GM21529 (cell line): ENCODE measurements around the gene ST14.
"Not testable (repeated sequence)": the region's sequence is repeated elsewhere in the genome, so short reads cannot be mapped to it uniquely, and the experiment has no call there.

Source experiments
- ATAC-seq: cut with Tn5 transposase; IDR thresholded peaks from one replicate; pipeline ENCODE4 v1.9.1; 2021; ENCODE audit not compliant: unreplicated experiment

Gene ST14

DNA sequence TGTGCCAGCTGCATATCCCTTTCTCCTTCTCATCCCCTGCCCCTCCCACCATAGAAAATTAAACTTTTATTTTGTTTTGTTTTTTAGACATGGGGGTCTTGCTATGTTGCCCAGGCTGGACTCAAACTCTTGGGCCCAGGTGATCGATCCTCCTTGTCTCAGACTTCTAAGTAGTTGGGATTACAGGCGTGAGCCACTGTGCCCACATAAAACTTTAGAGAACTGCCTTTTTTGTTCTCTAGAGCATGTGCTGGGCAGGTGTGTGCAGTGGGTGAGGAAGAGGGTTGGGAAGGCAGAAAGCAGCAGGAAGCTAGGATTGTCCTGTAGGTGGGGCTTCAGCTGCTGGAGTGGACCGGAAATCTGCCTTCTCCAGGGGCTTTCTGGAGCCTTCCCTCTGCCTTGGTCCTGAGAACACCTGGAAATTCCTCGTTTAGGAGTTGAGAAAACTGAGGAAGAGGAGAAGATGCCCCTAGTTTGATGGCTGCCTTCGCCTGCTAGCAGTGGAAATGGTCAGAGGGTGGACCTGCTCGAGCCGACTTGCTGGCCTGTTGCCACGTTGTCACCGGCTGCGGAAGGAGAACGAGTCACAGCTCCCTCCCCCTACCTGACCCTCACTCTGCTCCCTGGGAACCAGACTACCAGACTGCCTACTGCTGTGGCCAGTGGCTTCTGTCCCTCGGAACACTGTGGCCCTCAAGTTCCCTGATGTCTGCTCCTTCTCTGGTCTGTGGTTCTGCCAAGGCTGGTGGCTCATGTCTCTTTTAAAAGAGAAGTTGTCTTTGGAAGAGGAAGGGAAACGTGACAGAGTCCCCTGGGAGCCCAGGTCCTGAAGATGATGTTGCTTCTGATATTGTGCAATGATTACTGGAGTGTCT, 4.0 kb downstream of the ST14 start:
- ATAC-seq: no peak

DNA sequence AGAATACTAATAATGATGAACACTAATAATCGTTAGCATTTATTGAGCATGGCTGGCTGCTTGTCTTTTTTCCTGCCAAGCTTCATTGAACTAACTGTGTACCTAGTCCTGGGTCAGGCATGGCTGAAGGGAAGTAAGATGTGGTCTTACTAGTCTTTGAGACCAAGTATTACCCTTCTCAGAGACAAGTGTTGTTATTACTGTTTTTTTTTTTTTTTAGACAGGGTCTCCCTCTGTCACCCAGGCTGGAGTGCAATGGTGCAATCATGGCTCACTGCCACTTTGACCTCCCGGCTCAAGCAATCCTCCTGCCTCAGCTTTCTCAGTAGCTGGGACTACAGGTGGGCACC, 4.6 kb downstream of the ST14 start:
- ATAC-seq: no peak

DNA sequence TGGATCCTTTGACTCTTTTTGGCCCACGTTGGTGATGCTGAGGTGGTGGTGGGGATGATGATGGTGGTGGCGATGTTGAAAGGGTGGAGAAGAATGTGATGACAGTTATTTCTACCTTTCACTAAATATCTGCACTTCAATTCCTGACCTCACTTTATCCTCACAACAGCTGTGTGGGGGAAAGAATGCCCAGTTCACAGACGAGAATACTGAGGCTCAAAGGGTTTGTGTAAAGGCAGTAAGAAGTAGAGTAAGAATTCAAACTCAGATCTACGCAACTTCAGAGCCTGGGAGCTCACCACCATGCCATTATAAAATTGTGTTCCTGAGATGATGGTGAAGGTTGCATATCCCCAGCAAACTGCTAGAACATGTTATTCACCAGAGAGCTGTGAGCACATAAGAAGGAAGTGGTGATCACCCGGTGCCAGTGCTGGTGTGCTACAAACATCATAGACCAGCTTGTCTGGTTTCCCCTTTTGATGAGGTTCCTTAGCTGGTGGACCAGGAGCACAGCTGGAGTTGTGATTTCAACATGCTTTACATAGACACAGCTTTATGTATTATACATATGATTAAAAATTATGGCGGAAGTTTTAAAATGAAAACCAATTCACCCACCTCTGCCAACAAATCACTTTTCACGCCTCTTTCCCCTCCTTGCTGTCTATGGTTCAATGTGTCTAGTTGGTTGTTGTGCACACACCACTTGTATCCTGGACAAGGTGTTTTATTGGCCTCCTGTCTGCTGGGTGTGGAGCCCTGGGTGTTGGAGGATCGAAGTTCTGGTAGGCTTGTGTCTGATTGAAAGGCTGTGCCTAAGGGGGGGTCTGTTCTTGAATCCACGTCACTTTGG, 6.2 kb downstream of the ST14 start:
- ATAC-seq: no peak

DNA sequence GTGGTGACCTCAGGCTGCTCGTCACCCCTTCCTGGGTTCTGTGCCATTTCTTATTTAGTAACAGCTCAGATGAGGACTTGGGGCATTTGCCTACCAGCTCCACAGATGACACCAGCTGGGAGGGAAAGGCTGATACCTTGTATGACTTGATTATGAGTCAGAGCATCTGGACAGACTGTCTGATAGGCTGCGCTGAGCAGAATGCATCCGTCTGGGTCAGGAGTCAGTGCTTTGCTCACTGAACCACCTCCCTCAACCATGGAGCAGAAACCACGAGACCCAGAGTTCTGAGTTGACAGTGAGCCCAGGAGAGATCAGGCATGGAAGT, 6.8 kb downstream of the ST14 start:
- ATAC-seq: peak; percentile 68

DNA sequence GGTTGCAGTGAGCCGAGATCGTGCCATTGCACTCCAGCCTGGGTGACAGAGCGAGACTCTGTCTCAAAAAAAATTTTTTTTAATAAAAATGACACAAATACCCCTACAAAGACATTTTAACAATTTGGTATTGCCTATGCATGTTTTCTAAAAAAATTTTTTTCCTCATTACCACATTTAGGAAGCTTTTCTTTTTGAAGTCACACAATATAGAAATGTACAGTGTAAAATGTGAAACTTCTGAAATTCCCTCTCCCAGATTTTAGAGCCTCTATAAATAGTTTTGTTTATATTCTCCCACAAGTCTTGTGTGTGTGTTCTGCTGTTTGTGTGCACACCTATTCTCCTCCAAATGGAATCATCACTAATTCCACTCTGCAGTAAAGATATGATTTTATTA, 7.6 kb downstream of the ST14 start:
- ATAC-seq: no peak

DNA sequence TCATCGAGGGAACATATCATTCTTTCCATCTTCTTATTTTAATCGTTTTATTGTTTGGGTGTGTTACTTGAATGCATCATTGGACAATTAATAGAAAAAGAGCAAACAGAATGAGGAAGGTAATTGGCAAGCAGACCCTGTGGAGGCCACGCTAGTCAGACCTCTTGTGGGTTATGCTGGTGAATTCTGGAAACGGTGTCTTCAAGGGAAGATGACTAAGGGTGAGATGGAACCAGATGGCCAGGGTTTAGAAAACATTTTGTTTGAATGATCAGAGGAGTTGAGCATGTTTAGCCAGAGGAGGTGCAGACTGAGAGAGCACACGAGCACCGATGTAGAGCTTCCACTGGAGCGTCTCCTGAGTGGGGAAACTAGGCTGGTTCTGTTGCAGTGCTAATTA, 8.5 kb downstream of the ST14 start:
- ATAC-seq: no peak

DNA sequence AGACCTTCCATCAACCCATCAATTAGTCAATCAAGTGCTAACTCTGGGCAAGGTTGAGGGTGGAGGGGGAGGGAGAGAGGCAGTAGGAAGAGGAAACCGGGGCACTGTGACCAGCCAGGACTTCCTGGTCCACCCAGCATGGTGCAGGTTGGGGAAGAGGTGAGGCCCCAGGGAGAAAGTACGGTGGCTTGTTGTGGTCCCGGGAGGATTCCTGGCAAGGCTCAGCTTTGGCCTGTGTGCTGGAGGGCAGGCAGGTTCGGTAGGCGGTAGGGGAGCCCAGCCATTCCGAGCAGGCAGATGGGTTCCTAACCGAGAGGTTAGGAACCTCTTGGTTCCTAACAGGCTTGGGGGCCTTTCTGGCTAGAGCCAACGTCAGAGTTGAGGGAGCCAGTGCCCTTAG, 10.8 kb downstream of the ST14 start:
- no peak for ATAC-seq

DNA sequence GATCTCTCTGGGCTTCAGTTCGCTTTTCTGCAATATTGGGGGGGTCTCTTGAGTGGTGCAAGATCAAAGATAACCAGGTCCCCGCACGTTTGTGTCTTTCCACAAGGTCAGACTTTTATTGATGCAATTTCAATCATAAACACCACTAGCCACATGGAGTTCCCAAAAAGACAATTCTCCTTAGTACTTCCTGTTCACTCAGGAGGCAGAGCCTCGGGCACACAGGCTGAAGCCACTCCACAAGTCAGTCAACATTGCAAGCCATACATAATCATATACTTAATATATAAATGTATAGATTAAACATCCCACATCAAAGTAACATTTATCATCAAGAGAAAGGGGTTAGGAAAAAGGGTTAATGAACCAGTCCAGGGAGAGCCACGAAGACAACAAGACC, 12.0 kb downstream of the ST14 start:
- no peak for ATAC-seq

DNA sequence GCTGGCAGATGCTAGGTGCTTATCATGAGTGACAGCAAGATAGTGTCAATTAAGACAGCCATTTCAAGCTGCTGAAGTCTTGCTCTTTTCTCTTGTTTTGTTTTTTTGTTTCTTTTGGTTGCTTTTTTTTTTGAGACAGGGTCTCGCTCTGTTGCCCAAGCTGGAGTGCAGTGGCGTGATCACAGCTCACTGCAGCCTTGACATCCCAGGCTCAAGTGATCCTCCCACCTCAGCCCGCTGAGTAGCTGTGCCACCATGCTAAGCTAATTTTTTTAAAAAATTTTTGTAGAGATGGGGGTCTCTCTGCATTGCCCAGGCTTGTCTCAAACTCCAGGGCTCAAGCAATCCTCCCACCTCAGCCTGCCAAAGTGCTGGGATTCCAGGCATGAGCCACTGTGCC, 12.4 kb downstream of the ST14 start:
- not testable (repeated sequence) for ATAC-seq

DNA sequence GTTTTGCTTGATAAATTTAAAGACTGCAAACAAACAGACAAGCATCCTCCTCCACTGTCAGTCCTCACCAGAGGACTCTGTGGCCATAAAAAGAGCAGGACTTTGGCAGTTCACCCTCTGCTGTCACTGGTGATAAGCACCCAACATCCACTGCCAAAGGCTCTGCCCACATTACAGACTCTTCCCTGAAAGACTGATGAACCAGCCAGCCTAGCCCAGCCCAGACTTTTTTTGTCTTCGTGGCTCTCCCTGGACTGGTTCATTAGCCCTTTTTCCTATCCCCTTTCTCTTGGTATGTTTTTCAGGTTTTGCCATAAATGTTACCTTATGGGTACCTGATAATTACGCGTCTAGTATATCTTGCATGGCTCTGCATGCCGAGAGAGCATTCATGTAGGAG, 15.1 kb downstream of the ST14 start:
- ATAC-seq: no peak

DNA sequence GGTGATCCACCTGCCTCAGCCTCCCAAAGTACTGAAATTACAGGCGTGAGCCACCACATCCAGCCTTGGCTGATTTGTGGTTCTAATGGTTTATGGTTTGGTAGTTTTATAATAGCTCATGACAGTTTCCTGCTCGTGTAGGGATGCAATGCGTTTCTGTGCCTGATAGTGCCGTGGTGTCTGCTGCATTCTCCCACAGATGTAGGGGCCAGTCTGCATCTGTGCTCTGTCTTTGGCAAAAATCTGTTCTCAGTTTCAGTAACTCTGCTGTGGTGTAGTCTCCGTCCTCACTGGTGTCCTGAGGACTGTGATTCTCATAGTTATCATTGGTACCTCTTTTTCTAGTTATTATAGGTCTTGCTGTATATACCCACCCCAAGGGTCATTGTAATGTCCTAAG, 16.3 kb downstream of the ST14 start:
- ATAC-seq: no peak

DNA sequence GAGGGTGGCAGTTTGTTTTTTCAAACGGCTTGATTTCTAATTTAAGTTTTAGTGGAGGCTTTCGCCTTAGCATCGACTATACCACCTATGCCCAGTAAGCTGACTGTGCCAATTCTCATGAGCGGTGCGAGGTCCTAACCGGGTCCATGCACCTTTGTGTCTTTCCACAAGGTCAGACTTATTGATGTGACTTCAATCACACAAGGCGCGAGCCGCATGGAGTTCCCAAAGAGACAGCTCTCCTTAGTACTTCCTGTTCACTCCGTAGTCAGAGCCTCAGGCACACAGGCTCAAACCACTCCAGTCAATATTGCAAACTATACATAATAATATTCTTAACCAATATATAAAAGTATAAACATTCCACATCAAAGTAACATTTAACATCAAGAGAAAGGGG, 18.2 kb downstream of the ST14 start:
- ATAC-seq: no peak

DNA sequence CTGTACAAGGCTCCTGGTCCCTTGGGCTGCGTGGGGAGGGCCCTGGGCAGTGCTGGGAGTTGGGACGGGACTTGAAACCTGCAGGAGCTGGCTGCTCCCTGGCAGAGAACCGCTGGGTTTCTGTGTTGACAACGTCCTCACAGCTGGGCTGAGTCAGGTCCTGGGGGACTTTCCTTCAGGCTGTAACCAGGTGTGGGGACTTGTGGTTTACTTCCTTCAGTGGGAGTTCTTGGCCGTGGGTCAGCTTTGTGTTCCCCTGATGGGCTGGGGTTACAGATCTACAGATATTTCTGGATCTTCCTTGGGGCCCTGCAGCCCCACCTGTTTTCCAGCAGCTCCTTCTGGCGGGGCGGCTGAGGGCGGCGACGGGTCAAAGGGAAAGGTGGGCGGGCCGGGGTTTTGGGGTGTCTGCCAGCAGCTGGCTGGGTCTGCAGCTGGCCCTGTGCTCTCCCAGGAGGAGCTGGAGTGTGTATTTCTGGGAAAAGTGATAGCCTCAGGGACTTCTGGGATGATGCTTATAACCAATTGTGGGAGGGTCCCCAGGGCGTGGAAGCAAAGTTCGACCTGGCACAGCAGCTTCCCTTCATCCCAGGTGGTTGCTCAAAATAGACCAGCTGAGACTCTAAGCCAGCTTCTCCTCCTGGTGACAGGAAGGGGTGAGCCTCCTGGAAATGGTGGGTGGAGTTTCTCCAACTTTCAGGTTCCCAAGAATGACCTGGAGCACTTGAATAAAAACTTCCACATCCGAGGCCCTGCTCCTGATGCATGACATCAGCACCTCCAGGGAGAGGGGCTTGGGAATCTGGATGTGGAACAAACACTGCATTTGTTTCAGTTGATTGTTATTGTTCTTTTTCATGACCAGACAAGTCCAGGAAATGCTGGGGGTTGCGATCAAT, 19.1 kb downstream of the ST14 start:
- no peak for ATAC-seq

DNA sequence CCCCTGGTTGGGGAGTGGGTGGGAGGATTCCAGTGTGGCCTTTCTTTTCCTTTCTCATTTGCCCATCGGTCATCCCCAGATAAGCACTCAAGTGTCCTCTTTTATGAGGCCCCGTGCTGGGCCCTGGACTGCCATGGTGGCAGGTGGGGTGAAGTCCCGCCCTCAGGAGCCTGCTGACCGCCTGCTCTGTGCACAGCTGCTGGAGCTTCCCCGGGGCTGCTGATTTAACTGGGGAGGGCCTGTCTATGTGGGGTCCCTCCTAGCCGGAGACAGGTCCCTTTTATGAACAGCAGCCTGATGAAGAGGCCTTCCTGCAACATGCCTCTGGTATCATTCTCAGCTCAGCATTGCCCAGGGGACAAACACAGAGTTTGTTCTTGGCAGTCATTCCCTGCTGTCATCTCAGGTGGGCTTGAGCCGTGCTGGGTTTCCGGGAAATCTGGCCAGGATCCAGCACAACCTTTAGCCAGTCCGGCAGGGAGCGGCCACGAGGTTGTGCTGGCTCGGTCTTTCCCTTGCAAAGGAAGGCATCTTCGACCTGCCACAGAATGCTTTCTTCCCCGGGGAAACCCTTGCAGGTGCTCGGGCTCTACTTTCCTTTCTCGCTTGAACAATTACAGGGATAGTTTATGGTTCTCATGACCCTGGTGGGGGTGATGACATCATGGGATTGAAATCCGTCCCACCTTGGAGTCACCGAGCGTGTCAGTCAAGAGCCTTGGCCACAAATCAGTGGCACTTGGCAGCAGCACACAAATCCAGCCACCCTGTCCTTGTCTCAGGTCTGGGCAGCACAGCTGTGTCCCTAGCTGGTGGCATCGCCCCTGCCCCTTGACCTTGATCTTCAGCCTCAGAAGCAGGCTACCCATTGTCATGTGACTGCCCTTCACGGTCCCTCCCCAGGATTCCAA, 20.1 kb downstream of the ST14 start:
- no peak for ATAC-seq

DNA sequence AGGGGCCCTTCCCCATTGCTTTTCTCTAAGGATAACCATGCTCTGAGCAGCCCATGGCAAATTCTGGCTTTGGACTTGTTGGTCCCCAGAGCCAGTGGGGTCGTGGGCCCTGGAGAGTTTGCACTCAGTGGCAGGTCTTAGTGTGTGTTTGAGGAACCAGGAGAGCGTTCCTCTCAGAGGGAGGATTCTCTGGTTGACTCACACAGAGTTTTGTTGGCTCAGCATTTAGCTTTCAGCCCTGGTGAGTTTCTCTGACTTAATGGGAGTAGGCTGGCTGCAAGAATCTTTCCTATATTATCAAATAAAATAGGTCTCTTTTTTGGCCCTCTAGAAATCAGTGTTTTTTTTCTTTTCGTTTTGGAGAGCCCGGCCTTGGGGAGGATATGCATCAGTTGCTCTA, 20.9 kb downstream of the ST14 start:
- peak; percentile 62 for ATAC-seq

DNA sequence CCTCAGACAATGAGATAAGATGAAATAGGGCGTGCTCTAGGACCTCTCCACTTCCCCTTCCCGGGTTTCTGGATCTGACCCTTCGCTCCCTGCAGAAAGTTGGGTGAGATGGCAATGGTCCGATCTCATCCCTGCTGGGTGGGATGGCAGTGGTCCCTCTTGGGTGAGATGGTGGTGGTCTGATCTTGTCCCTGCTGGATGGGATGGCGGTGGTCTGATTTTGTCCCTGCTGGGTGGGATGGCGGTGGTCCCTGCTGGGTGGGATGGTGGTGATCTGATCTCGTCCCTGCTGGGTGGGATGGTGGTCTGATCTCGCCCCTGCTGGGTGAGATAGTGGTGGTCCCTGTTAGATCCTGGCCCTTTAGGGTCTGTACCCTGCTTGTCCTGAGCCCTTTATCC, 21.3 kb downstream of the ST14 start:
- peak; percentile 16 for ATAC-seq

DNA sequence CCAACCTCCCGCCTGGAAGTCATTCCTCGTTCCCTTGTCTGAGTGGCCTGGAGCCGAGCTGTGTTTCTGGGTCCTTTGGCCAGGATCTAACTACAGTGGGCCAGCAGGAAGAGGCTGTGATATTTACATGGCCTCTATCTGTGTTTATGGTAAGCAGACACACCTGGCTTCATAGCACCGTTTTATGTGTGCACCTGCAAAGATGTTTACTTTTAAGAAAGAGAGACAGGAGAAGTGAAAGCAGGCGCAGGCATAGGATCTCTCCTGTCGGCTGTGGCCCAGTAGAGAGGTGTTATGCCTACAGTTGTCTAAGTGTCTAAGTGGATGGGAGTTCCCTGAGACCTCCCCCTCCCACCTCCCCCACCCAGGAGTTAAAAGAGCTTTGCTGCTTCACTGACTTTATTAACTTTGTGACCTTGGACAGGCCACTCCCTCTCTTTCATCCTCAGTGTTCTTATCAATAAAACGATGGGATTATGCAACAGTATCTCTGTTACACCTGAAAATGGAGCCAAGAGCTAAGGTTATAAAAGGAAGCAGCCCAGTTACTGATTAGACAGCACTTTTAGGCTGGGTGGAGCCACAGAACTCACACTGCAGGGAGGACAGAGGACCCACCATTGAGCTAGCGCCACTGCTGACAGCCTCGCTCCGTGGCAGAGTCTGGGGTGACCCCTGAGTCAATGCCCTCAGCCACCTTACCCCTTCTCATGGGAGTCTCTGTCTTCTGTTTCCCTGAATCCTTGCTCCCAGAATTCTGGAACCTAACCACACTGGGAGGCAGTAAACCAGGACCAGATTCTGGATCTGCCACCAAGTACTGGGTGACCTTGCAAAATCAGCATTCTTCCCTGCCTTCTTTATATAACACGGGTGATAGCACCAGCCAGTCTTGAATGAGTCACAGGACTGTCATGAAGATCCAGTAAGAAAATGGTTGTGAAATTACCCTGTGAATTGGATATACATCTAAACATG, 22.0 kb downstream of the ST14 start:
- ATAC-seq: peak; percentile 73

DNA sequence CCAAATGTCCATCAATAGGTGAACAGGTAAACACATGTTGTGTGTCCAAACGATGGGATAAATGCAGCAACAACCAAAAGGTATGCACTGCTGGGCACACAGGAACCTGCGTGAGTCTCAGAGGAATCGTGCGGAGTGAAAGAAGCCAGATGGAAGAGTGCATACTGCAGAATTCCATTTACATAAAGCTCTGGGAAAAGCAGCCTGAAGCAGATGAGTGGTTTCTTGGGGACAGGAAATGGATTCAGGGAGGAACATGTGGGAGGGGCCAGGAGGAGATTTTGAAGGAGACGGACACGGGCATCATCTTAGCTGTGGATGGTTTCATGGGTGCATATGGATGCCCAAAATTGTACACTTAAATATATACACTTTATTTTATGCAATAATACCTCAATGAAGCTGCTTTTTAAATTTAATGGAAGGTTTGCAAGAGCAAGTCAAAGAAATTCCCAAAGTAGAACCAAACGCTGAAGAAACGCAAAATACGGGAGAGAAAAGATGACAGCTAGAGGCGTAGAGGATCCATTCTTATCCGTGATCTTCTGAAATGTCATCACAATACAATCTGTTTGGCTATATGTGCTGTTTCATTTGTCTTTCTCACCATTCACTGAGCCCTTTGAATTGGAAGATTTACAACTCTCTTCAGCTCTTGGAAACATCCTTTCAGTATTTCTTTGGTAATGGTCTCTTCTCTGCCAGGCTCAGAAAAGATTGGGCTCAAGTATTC, 24.5 kb downstream of the ST14 start:
- ATAC-seq: no peak

DNA sequence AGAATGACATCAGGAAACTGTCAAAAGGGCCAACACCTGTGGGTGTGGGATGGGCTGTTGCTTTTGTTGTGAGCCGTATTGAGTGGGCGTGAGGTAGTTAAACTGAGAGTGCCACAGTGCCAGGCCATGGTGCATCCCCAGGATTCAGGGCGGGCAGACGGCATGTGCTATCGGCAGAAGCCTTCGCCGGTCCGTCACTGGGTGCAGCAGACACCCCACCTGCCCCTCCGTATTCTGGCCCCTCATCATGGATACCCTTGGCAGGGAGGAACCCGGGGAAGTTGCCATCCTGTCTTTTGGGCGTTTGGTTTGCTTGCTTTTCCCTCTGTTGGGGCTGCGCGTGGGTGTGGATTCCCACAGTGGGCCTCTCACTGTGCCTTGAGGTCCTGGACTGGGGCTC, 27.5 kb downstream of the ST14 start:
- ATAC-seq: no peak
